ENCODE results near the gene PRR13.
A peak's percentile ranks its signal among the peaks of the same experiment; 100 is the strongest.

PRR13 gene

DNA sequence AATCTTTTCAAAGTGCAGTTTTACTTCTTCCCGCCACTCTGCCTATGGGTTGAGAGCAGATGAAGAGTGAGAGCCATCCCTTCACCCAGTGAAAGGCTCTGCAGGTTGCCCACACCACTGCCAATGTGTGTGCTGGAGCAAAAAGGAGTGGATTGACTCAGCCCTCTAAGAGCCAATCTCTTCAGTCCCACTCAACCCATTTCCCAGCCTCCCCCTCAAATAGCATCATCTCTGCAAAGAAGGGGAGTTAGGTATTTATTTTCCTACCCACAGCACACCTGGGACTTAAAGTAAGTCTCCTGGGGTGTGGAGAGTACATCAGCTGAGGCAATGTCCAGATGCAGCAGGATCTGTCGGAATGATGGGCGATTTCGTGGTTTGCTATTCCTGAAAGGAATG, 42.4 kb downstream of the PRR13 start:
- H3K4me1 Mint-ChIP-seq: peaks cover 5% of the 10 kb centered on the region
- H3K27me3 Mint-ChIP-seq (ENCODE audit: low read depth): no peaks in the 10 kb centered on the region
- H3K4me3 Mint-ChIP-seq: no peak overlapping the region
- TF ChIP-seq, protein P1, sequence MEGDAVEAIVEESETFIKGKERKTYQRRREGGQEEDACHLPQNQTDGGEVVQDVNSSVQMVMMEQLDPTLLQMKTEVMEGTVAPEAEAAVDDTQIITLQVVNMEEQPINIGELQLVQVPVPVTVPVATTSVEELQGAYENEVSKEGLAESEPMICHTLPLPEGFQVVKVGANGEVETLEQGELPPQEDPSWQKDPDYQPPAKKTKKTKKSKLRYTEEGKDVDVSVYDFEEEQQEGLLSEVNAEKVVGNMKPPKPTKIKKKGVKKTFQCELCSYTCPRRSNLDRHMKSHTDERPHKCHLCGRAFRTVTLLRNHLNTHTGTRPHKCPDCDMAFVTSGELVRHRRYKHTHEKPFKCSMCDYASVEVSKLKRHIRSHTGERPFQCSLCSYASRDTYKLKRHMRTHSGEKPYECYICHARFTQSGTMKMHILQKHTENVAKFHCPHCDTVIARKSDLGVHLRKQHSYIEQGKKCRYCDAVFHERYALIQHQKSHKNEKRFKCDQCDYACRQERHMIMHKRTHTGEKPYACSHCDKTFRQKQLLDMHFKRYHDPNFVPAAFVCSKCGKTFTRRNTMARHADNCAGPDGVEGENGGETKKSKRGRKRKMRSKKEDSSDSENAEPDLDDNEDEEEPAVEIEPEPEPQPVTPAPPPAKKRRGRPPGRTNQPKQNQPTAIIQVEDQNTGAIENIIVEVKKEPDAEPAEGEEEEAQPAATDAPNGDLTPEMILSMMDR (IDR thresholded peaks at IDR 0.05; ENCODE audit: unreplicated experiment in 3 of 3): no peak
- H3K9me3 Mint-ChIP-seq: no peaks in the 10 kb centered on the region
- H3K36me3 Mint-ChIP-seq (ENCODE audit: low read depth): peaks cover 56% of the 10 kb centered on the region
- H3K27ac Mint-ChIP-seq: peak overlapping the region; percentile 18 to 43 (median 31)

DNA sequence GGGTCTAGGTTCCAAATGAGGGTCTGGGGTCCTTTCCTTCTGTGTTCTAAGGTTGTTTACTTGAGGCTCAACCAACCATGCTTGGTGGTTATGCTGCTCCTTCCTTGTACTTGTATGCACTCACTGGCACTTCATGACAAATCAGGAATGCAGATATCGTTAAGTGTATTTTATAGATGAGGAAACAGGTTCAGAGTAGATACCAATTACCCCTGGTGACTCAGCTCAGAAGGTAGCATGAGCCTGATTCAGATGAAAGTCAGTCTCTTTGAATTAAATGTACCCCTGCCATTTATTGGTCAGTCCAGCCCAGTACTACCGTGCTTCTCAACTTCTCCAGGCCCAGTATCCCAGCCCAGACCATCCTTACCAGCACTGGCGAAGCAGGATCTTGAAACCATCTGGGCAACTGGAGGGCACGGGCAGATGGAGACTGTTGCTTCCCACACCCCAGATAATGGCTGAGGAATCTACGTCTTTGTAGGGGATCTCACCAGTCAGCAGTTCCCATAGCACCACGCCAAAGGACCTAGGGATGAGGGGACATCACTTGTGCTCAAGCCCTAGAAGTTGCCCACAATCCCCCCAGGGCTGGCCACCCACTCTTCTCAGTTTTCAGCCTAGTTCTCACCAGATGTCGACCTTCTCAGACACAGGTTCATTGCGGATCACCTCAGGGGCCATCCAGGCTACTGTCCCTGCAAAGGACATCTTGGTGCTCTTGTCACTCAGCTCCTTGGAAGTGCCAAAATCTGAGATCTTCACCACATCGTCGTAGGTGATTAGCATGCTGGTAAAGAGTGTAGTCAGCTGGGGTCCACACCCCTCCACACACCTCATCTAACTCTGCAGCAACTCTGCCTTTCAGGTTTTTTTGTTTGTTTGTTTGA, 43.4 kb downstream of the PRR13 start:
- peaks cover 51% of the 10 kb centered on the region for H3K36me3 Mint-ChIP-seq (ENCODE audit: low read depth)
- H3K4me3 Mint-ChIP-seq: no peak overlapping the region
- no peaks in the 10 kb centered on the region for H3K27me3 Mint-ChIP-seq (ENCODE audit: low read depth)
- H3K27ac Mint-ChIP-seq: peak overlapping the region; percentile 29 to 69 (median 31)
- no peaks in the 10 kb centered on the region for H3K9me3 Mint-ChIP-seq
- TF ChIP-seq, protein P1 (IDR thresholded peaks at IDR 0.05; ENCODE audit: unreplicated experiment in 3 of 3): no peak
- peaks cover 10% of the 10 kb centered on the region for H3K4me1 Mint-ChIP-seq

DNA sequence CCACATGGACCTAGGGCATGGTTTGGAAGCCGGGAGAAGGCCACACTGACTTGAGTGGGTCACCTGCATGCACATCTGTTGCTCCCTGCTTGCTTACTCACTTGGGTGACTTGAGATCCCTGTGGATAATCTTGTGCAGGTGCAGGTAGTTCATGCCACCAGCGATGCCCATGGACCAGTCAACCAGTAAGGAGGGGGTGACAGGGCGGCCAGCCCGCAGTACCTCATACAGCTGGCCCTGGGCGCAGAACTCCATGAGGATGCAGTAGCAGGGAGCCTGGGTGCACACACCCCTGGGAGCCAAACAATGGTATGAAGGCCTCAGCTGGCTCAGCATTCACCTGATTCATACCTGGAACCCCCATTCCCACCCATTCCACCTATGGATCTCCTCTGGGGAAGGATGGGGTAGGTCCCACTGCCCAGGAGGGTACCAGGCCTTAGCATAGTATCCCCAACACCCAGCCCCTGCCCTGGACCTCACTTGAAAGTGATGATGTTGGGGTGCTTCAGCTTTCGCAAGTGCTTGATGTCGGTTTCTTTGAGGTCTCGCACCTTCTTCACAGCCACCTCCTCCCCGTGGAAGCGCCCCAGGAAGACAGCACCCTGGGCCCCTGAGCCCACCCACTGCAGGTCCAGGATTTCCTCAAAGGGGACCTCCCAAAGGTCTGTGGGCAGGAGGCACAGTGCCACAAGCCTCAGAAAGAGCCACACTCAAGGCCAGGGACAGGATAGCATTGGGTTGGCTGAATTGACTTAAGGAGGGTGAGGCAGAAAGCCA, 44.6 kb downstream of the PRR13 start:
- Mint-ChIP-seq H3K4me1 (peaks cover 10% of the 10 kb centered on the region), H3K27me3 (ENCODE audit: low read depth) (no peaks in the 10 kb centered on the region), H3K36me3 (ENCODE audit: low read depth) (peaks cover 47% of the 10 kb centered on the region), H3K4me3 (peak overlapping the region in 1 of 3 experiments; percentile 30), H3K27ac (peak overlapping the region in 2 of 3 experiments; percentile 54 to 64), H3K9me3 (no peaks in the 10 kb centered on the region)
- TF ChIP-seq, protein P1 (IDR thresholded peaks at IDR 0.05; ENCODE audit: unreplicated experiment in 3 of 3): no peak

DNA sequence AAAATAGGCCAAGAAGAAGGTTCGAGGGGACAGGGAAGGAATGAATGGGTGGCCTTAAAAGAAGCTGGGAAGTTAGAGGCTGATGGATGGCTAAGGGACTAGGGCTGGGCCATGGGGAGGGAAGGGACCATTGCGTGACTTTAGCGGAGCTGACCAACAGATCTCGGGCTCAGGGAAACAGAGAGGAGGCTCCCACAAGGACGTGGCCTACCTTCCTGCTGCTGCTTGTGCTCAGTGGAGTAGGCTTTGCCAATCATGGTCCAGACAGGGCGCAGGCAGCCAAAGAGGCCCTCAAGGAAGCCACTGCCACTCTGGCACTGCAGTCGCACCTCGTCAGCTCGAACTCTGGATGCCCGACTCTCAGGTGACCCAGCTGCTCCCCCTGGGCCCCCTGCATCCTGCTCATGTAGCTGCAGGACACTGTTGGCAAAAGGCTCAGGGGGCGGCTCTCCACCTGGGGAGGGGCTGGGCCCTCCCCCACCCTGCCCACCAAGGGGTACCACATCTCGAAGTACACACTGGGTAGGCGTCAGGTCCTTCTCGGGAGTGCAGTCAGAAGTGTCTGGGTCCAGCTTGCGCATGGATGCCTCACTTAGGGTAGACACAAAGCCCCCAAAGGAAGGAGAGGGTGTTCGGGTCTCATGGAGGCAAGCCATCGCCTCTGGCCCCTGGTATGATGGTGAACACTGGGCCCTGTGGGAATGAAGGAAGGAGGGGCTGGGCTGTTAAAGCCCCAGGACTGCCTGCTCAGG, 45.4 kb downstream of the PRR13 start:
- H3K4me3 Mint-ChIP-seq: peak overlapping the region in 1 of 3 experiments; percentile 30

DNA sequence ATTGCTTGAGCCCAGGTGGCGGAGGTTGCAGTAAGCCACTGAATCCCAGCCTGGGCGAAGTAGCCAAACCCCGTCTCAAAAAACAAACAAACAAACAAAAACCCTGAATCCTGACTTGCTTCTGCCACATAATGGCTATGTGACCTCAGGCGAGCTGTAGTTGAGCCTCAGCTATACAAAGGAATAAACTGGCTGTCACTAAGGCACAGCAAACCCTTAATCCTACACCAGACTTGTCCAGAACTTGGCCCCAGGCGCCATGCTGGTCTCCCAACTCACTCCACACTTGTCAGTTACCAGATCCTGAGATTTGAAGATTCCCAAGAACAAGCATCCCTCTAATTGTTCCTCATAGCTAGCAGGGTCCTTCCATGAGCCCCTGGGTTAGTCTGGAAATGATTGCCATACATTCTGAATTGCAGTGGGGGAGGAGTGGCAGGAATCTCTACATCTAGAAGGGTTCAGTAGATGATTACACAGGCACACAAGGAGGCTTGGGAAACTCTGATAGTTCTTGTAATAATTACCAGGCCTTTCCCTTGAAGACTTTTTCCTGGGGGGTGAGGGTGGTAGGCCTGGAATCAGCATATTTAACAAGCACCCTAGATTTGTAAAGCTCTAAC, 47.8 kb downstream of the PRR13 start:
- Mint-ChIP-seq H3K36me3 (ENCODE audit: low read depth) (peaks cover 26% of the 10 kb centered on the region), H3K4me3 (peak overlapping the region; percentile 38 to 55 (median 42)), H3K27me3 (ENCODE audit: low read depth) (no peaks in the 10 kb centered on the region), H3K4me1 (peaks cover 29% of the 10 kb centered on the region), H3K27ac (peak overlapping the region; percentile 97 to 100 (median 99)), H3K9me3 (no peaks in the 10 kb centered on the region)
- TF ChIP-seq, protein P1 (IDR thresholded peaks at IDR 0.05; ENCODE audit: unreplicated experiment in 3 of 3): no peak

More for the DNA sequence above, 45.4 kb downstream of the PRR13 start:
- H3K27ac Mint-ChIP-seq: peak overlapping the region; percentile 54 to 100 (median 54)
- no peaks in the 10 kb centered on the region for H3K27me3 Mint-ChIP-seq (ENCODE audit: low read depth)
- peaks cover 11% of the 10 kb centered on the region for H3K4me1 Mint-ChIP-seq
- TF ChIP-seq, protein P1 (IDR thresholded peaks at IDR 0.05; ENCODE audit: unreplicated experiment in 3 of 3): no peak
- H3K36me3 Mint-ChIP-seq (ENCODE audit: low read depth): peaks cover 43% of the 10 kb centered on the region
- H3K9me3 Mint-ChIP-seq: no peaks in the 10 kb centered on the region
